ENCODE data around the gene ARHGAP42.

DNA sequence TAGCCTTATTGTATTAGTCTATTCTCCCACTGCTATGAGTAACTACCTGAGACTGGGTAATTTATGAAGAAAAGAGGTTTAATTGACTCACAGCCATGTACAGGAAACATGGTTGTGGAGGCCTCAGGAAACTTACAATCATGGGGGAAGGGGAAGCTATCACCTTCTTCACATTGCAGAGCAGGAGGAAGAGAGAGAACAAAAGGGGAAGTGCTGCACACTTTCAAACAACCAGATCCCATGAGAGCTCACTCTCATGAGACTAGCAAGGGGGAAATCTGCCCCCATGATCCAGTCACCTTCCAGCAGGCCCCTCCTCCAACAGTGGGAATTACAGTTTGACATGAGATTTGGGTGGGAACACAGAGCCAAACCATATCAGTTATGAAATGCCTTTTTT lies 179.4 kb downstream of the ARHGAP42 start:
- TF ChIP-seq, protein P1, sequence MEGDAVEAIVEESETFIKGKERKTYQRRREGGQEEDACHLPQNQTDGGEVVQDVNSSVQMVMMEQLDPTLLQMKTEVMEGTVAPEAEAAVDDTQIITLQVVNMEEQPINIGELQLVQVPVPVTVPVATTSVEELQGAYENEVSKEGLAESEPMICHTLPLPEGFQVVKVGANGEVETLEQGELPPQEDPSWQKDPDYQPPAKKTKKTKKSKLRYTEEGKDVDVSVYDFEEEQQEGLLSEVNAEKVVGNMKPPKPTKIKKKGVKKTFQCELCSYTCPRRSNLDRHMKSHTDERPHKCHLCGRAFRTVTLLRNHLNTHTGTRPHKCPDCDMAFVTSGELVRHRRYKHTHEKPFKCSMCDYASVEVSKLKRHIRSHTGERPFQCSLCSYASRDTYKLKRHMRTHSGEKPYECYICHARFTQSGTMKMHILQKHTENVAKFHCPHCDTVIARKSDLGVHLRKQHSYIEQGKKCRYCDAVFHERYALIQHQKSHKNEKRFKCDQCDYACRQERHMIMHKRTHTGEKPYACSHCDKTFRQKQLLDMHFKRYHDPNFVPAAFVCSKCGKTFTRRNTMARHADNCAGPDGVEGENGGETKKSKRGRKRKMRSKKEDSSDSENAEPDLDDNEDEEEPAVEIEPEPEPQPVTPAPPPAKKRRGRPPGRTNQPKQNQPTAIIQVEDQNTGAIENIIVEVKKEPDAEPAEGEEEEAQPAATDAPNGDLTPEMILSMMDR (conservative IDR thresholded peaks at IDR 0.05; ENCODE audit: low read depth, low read length), result no peak
- TF ChIP-seq EZH2 (IDR thresholded peaks at IDR 0.05; ENCODE audit: borderline replicate concordance, low read depth, low read length, poor library complexity, severe bottlenecking), result no peak

Measured in A673 (cell line).